CD4-positive, alpha-beta T cell (primary cell): ENCODE measurements around the gene CROCC2. TPM values are rescaled to one million over a fixed set of nuclear protein-coding genes. Genes with fewer than 3 reads are reported as not detected.

Experiments used
- ATAC-seq: fragments of 200-7000 bp; cut with Tn5 transposase; one replicate; pipeline ENCODE4 v1.10.0; 2022; ENCODE audit warnings: mild to moderate bottlenecking; ENCODE audit not compliant: poor library complexity
- CTCF ChIA-PET: fragments of 350-600 bp; sonication (Branson Sonifier 250); formaldehyde crosslinking; loops from one replicate; lab custom pipeline; 2021; ENCODE audit warnings: antibody characterized with exemption, inconsistent platforms; lab: Charles Lee
- POLR2A ChIA-PET: fragments of 350-600 bp; sonication (Branson Sonifier 250); formaldehyde crosslinking; loops from one replicate; lab custom pipeline; 2021; ENCODE audit warnings: antibody characterized with exemption, inconsistent platforms; lab: Charles Lee
- DNase-seq, 14 experiments: peaks; one replicate each; pipeline ENCODE4 v3.0.0-alpha.2; 2013 to 2020; ENCODE audit warnings: mixed read lengths in 2 of 14
- H3K27ac ChIP-seq, 2 donors: one replicate each; pipeline versions ENCODE4 v1.5.1 to v1.7.0; 2013; ENCODE audit warnings: low read length in 2 of 2, low read depth in 1 of 2, mild to moderate bottlenecking in 1 of 2
- H3K27me3 ChIP-seq, 2 experiments: 1 replicate in 1 of 2; 2 replicates in 1 of 2; pipeline versions ENCODE4 v1.6.1 to v1.7.0; 2013; ENCODE audit warnings: low read length in 2 of 2, control low read depth in 1 of 2, mild to moderate bottlenecking in 1 of 2, moderate library complexity in 1 of 2; ENCODE audit not compliant: insufficient read depth in 2 of 2, control insufficient read depth in 1 of 2
- H3K36me3 ChIP-seq: one replicate; pipeline ENCODE4 v1.6.1; 2013; ENCODE audit warnings: low read length, control low read depth; ENCODE audit not compliant: insufficient read depth
- H3K4me1 ChIP-seq: one replicate; pipeline ENCODE4 v1.6.1; 2013; ENCODE audit warnings: low read length, control low read depth; ENCODE audit not compliant: insufficient read depth
- H3K4me3 ChIP-seq: one replicate; pipeline ENCODE4 v1.5.1; 2013; ENCODE audit warnings: mild to moderate bottlenecking, low read length, moderate library complexity
- H3K9me3 ChIP-seq, 2 experiments: 1 replicate in 1 of 2; 2 replicates in 1 of 2; pipeline versions ENCODE4 v1.6.1 to v1.7.0; 2013; ENCODE audit warnings: low read length in 2 of 2, mild to moderate bottlenecking in 2 of 2, control low read depth in 1 of 2, moderate library complexity in 1 of 2; ENCODE audit not compliant: control insufficient read depth in 1 of 2, insufficient read depth in 1 of 2
- H3K27ac Mint-ChIP-seq: one replicate; pipeline ENCODE4 v1.8.0; 2020; ENCODE audit warnings: mixed read lengths
- H3K27me3 Mint-ChIP-seq: one replicate; pipeline ENCODE4 v1.8.0; 2021; ENCODE audit warnings: mixed read lengths
- H3K36me3 Mint-ChIP-seq: one replicate; pipeline ENCODE4 v1.8.0; 2021; ENCODE audit warnings: low read depth, mixed read lengths
- H3K4me1 Mint-ChIP-seq: one replicate; pipeline ENCODE4 v1.8.0; 2021; ENCODE audit warnings: low read depth, mixed read lengths
- H3K4me3 Mint-ChIP-seq: one replicate; pipeline ENCODE4 v1.8.0; 2020; ENCODE audit warnings: mild to moderate bottlenecking, mixed read lengths
- H3K9me3 Mint-ChIP-seq: one replicate; pipeline ENCODE4 v1.8.0; 2020; ENCODE audit warnings: mixed read lengths
- intact Hi-C, 2 experiments: fragments of 100-400 bp; cut with DNase I in 1 of 2; cut with micrococcal nuclease in 1 of 2; formaldehyde crosslinking; loops; one replicate each; pipeline versions ENCODE4 v1.15.1 to v1.9.0; 2023 to 2025; cut with DNase I, micrococcal nuclease
- total RNA-seq, 174 experiments: library from RNA in 2 of 174; stranded (reverse) in 2 of 174; gene quantifications; one replicate each; pipeline ENCODE4 v1.2.3 and lab custom pipeline; 2021 to 2026
- TF ChIP-seq, protein P1 (sequence below): fragments of 200-600 bp; IDR thresholded peaks from one replicate; pipeline ENCODE4 v1.8.0; 2022; ENCODE audit warnings: antibody characterized with exemption, mild to moderate bottlenecking

Gene CROCC2
- total RNA-seq, 2 experiments from 2014 or later = not detected

DNA sequence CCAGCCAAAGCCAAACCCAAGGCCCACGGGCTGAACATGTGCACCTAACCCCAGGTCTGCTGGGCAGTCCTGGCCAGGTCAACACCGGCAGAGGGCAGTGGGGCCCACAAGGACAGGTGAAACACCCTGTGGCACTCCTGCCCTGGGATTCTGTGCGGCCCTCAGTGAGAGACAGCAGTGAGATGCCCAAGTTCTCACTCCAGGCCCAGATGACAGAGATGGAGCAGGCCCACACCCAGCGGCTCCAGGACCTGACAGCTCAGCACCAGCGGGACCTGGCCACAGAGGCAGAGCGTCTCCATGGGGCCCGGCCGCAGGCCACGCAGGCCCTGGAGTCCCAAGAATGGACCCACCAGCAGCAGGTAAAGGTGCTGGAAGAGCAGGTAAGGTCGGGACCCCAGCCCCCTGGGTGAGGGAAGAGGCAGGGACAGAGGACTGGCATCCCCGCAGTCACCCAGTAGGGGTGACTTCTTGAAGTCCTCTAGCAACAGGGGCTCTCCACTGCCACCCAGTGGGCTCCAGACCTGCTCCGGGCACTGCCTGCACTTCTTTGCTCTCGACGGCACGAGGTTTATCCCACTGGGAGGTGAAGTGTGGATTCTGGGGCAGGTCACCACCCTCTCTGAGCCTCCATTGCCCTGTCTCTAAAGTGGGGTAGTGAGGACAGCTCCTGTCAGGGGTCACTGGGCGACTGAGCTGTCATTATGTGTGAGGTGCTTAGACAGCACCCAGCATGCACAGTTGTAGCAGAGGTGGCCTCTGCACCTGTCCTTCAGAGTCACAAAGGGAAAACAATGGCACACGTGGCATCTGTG, 83.5 kb downstream of the CROCC2 start:
- peaks cover 0 to 3% of the 10 kb centered on the region in 2 experiments for H3K27me3 ChIP-seq
- ChIA-PET CTCF (interaction anchor here (1.1 kb wide), 1 partner anchor 75 kb away, joined by 3 read pairs; no protein-coding TSS in a partner anchor), POLR2A (no interaction called here)
- H3K27me3 Mint-ChIP-seq = peaks cover under 1% of the 10 kb centered on the region
- intact Hi-C loops = loop anchor here in 1 of 2 experiments (10.0 kb wide), 1 partner anchor 55 kb away; no protein-coding TSS in a partner anchor
- ATAC-seq = no peak
- H3K4me3 ChIP-seq = no peak overlapping the region
- no peak for DNase-seq
- no peaks in the 10 kb centered on the region for H3K4me1 ChIP-seq
- no peaks in the 10 kb centered on the region for H3K9me3 Mint-ChIP-seq
- H3K9me3 ChIP-seq = no peaks in the 10 kb centered on the region
- no peaks in the 10 kb centered on the region for H3K36me3 Mint-ChIP-seq
- no peak overlapping the region for H3K4me3 Mint-ChIP-seq
- H3K27ac ChIP-seq = no peak overlapping the region
- H3K27ac Mint-ChIP-seq = no peak overlapping the region
- TF ChIP-seq, protein P1, sequence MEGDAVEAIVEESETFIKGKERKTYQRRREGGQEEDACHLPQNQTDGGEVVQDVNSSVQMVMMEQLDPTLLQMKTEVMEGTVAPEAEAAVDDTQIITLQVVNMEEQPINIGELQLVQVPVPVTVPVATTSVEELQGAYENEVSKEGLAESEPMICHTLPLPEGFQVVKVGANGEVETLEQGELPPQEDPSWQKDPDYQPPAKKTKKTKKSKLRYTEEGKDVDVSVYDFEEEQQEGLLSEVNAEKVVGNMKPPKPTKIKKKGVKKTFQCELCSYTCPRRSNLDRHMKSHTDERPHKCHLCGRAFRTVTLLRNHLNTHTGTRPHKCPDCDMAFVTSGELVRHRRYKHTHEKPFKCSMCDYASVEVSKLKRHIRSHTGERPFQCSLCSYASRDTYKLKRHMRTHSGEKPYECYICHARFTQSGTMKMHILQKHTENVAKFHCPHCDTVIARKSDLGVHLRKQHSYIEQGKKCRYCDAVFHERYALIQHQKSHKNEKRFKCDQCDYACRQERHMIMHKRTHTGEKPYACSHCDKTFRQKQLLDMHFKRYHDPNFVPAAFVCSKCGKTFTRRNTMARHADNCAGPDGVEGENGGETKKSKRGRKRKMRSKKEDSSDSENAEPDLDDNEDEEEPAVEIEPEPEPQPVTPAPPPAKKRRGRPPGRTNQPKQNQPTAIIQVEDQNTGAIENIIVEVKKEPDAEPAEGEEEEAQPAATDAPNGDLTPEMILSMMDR = no peak
- no peaks in the 10 kb centered on the region for H3K4me1 Mint-ChIP-seq
- H3K36me3 ChIP-seq = no peaks in the 10 kb centered on the region

DNA sequence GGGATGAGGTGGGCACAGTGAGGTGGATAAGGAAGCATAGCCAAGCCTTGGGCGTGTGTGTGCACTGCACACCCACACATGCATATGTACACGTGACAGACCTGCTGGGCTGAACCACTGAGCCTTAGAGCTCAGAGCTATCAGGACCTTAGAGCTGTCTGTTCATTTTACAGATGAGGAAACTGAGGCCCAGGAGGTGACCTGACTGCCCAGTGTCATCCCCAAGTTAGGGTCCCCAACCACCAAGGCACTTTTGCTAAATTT, 84.1 kb downstream of the CROCC2 start:
- POLR2A ChIA-PET = no interaction called here
- H3K4me1 Mint-ChIP-seq = no peaks in the 10 kb centered on the region
- H3K4me3 ChIP-seq = no peak overlapping the region
- H3K9me3 Mint-ChIP-seq = no peaks in the 10 kb centered on the region
- no peaks in the 10 kb centered on the region for H3K36me3 ChIP-seq
- no peaks in the 10 kb centered on the region for H3K36me3 Mint-ChIP-seq
- H3K27ac Mint-ChIP-seq = no peak overlapping the region
- ATAC-seq (no peak), DNase-seq (no peak)
- peaks cover 0 to 3% of the 10 kb centered on the region in 2 experiments for H3K27me3 ChIP-seq
- no peaks in the 10 kb centered on the region for H3K4me1 ChIP-seq
- no peak overlapping the region for H3K27ac ChIP-seq
- H3K27me3 Mint-ChIP-seq = peaks cover 5% of the 10 kb centered on the region
- no peaks in the 10 kb centered on the region for H3K9me3 ChIP-seq
- intact Hi-C loops = loop anchor here in 1 of 2 experiments (10.0 kb wide), 1 partner anchor 55 kb away; no protein-coding TSS in a partner anchor
- CTCF ChIA-PET = interaction anchor here (1.1 kb wide), 1 partner anchor 76 kb away, joined by 3 read pairs; no protein-coding TSS in a partner anchor
- no peak overlapping the region for H3K4me3 Mint-ChIP-seq
- TF ChIP-seq, protein P1 = no peak

DNA sequence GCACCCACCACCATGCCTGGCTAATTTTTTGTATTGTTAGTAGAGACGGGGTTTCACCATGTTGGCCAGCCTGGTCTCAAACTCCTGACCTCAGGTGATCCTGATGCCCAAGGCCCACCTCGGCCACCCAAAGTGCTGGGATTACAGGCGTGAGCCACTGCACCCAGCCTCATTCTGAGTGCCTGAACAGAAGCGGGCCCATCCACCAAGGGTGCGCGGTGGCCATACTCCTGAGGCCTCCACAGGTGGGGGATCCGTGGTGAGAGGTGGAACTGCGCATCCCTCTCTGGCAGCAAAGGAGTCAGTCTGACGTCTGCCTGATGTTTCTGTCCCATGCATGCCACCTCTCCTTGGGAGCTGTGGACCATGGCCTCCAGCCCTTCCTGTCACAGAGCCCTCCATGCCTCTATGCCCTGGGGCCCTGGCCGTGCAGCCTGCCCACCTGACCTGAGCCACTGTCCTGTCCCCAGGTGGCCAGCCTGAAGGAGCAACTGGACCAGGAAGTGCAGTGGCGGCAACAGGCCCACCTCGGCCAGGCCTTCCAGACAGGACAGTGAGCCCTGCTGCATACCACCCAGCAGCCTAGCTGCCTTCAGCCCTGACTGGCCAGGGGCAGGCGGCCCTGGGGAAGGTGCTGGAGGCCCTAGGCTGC, 84.7 kb downstream of the CROCC2 start:
- POLR2A ChIA-PET = no interaction called here
- ATAC-seq (no peak), DNase-seq (no peak)
- H3K4me1 Mint-ChIP-seq = no peaks in the 10 kb centered on the region
- intact Hi-C loops = loop anchor here in 1 of 2 experiments (10.0 kb wide), 1 partner anchor 54 kb away; no protein-coding TSS in a partner anchor
- peaks cover 0 to 3% of the 10 kb centered on the region in 2 experiments for H3K9me3 ChIP-seq
- H3K36me3 ChIP-seq = no peaks in the 10 kb centered on the region
- peaks cover 5% of the 10 kb centered on the region for H3K27me3 Mint-ChIP-seq
- H3K27me3 ChIP-seq = peaks cover 0 to 3% of the 10 kb centered on the region in 2 experiments
- no peak overlapping the region for H3K27ac ChIP-seq
- no peaks in the 10 kb centered on the region for H3K4me1 ChIP-seq
- CTCF ChIA-PET = no interaction called here
- no peak overlapping the region for H3K4me3 Mint-ChIP-seq
- H3K4me3 ChIP-seq = no peak overlapping the region
- no peaks in the 10 kb centered on the region for H3K36me3 Mint-ChIP-seq
- TF ChIP-seq, protein P1 = no peak
- H3K27ac Mint-ChIP-seq = no peak overlapping the region
- no peaks in the 10 kb centered on the region for H3K9me3 Mint-ChIP-seq
